Fibroblast of pulmonary artery (primary cell): ENCODE measurements around the gene CEP68.

Source experiments
- DNase-seq: peaks from one replicate; pipeline ENCODE4 v3.0.0-alpha.2; 2010; ENCODE audit warnings: low read depth
- H3K4me3 ChIP-seq: replicated peaks from 2 replicates; pipeline ENCODE4 v1.5.1; 2011; ENCODE audit warnings: low read depth, mild to moderate bottlenecking, control low read depth, low read length, moderate library complexity
- TF ChIP-seq, protein P1 (sequence below): IDR thresholded peaks from 2 replicates; pipeline ENCODE4 v1.5.1; 2011; ENCODE audit warnings: mild to moderate bottlenecking, control low read depth, low read length, inconsistent platforms; ENCODE audit errors: missing control alignments

The CEP68 gene, protein sequence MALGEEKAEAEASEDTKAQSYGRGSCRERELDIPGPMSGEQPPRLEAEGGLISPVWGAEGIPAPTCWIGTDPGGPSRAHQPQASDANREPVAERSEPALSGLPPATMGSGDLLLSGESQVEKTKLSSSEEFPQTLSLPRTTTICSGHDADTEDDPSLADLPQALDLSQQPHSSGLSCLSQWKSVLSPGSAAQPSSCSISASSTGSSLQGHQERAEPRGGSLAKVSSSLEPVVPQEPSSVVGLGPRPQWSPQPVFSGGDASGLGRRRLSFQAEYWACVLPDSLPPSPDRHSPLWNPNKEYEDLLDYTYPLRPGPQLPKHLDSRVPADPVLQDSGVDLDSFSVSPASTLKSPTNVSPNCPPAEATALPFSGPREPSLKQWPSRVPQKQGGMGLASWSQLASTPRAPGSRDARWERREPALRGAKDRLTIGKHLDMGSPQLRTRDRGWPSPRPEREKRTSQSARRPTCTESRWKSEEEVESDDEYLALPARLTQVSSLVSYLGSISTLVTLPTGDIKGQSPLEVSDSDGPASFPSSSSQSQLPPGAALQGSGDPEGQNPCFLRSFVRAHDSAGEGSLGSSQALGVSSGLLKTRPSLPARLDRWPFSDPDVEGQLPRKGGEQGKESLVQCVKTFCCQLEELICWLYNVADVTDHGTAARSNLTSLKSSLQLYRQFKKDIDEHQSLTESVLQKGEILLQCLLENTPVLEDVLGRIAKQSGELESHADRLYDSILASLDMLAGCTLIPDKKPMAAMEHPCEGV

DNA sequence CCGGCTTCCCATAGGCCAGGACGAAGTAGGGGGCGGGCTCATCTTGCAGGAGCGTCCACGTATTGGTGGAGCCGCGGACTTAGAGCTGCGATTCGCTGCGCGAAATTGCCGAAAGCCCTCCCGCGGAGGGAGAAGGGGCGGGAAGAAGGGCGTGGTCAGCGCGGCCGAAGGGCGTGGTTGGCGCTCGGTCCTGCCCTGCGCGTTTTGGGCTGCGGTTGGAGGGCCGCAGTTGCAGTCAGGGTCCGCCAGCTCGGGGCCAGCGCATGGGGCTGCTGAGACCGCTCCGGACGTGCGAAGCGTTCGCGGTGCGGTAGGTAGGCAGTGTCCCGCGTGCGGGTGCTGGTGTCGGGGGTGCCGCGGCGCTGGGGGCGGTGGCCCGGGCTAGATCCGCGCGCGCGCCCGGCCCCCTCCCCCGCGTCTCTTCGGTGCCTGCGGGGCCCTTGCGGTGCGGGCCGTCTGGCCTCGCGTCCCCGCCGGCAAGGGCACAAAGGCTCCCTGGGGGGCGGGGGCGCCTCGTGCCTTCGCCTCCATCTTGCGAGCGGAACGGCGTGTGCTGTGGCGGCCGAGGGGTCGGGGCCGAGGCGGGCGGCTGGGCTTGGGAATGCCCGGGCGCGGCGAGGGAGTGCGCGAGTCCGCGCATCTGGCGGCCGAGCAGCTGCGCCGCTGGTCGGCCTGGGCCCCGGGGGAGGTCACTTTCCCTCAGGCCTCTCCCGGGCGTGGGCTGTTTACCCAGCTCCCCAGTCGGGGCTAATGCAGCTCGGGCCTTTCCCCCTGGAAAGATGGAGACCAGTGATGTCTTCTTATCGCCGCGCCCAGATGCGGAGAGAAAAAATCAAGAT lies at the start of gene CEP68:
TSS of gene CEP68 (plus strand) at position 202 of the 839 bp plus-strand sequence. CDS start 13,029 bp downstream, outside the sequence.
- TF ChIP-seq, protein P1, sequence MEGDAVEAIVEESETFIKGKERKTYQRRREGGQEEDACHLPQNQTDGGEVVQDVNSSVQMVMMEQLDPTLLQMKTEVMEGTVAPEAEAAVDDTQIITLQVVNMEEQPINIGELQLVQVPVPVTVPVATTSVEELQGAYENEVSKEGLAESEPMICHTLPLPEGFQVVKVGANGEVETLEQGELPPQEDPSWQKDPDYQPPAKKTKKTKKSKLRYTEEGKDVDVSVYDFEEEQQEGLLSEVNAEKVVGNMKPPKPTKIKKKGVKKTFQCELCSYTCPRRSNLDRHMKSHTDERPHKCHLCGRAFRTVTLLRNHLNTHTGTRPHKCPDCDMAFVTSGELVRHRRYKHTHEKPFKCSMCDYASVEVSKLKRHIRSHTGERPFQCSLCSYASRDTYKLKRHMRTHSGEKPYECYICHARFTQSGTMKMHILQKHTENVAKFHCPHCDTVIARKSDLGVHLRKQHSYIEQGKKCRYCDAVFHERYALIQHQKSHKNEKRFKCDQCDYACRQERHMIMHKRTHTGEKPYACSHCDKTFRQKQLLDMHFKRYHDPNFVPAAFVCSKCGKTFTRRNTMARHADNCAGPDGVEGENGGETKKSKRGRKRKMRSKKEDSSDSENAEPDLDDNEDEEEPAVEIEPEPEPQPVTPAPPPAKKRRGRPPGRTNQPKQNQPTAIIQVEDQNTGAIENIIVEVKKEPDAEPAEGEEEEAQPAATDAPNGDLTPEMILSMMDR, result no peak
- peak; percentile 98 for DNase-seq
- H3K4me3 ChIP-seq, result peak within 1 kb of the TSS; percentile 78

DNA sequence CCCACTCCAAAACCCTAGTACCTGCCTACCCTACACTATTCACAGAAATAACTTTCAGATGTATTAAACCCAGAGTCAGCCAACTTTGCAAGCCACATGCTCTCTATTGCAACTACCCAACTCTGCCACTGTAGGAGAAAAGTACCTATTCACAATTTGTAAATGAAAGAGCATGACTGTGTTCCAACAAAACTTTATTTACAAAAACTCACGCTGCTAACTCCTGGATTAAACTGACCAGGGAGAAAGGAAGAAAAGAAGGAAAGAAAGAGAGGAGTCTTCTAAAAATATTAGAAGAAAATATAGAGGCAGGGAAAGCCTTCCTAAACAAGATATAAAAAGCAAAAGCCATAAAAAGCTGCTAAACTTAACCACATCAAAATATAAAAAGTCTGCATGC lies 42.4 kb upstream of the CEP68 start:
- no peak for DNase-seq
- no peak overlapping the region for H3K4me3 ChIP-seq
- TF ChIP-seq, protein P1, result no peak

DNA sequence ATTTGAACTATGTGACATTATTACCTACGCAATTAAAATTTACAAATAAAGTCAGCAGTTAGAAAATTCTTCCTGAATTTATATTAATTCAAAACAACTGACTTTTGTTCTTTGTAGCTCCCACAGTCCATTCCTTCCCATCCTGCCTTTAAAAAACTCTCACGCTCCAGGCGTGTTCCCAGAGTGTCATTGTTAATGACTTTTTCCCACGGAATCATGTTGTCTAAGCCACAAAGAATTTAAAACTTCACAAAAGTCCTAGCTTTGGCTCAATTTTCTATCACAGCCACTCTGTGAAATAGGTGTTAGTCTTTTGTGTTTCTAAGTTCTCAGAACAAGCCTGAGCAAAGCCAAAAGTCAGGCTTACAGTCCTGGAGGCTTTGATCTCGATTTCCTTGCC lies 40.5 kb upstream of the CEP68 start:
- TF ChIP-seq, protein P1, result no peak
- no peak overlapping the region for H3K4me3 ChIP-seq
- peak; percentile 14 for DNase-seq

DNA sequence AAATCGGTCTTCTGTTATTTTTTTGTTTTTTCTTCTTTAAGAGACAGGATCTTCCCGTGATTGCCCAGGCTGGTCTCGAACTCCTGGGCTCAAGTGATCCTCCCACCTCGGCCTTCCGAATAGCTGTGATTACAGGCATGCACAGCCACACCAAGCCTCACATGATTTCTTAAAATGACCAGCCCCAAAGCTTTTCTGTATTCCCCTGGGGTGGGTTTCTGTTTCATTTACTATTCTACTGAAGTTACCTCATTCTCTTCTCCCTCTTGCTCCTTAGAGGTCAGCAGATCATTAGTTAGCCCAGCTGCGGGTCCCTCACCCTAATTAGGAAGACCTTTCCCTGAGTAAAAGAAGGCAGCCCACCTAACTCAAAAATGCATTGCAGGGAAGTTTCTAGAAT lies 39.4 kb upstream of the CEP68 start:
- no peak for DNase-seq
- TF ChIP-seq, protein P1, result no peak
- H3K4me3 ChIP-seq, result no peak overlapping the region

DNA sequence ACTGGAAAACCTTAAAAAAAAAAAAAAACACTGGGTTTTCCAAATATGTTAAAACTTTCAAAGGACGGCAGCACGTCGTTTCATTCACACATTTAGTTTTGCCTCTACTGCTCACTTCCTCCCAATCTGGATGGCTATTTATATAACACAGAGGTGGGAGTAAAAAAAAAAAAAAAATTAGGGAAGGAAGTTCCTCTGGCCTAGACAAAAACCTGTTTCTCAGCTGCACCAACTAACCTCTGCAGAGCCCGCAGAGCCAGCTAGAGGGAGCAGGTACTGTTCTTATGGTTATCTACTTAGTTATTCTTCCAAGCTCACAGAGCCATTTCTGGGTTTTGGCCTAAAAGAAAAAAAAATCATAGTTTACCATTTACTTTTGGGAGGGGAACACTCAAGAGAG lies 38.9 kb upstream of the CEP68 start:
- H3K4me3 ChIP-seq, result no peak overlapping the region
- DNase-seq, result no peak
- TF ChIP-seq, protein P1, result peak; percentile 10

DNA sequence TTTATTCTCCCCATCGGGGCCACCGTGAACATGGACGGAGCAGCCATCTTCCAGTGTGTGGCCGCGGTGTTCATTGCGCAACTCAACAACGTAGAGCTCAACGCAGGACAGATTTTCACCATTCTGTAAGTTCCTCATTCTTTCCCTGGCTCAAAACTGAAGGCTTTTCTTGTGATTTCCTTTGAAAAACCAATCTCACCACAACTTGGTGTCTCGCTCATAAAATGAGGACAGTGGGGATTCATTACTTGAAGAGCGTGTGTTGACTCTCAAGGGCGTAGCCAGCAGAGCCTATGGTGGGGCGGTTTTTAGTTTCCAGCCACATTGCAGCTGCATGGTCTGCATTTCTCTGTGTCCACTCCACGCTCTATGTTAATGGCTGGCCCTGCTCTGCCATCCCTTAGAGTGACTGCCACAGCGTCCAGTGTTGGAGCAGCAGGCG lies 38.1 kb upstream of the CEP68 start:
- TF ChIP-seq, protein P1, result no peak
- no peak for DNase-seq
- no peak overlapping the region for H3K4me3 ChIP-seq
